Activated T-helper 2 cell treated with anti-CD3 and anti-CD28 coated beads, Interferon-gamma antibody, Interleukin-2, Interleukin-4, amounts not matched to agents 10 μg/mL and 5 μg/mL and 100 μg/mL, durations not matched to agents 14 hours and 24 hours and 36 hours (primary cell): ENCODE measurements around the gene ATAD2B. TPM values are rescaled to one million over a fixed set of nuclear protein-coding genes. Genes with fewer than 3 reads are reported as not detected.
"Not testable (repeated sequence)": the region's sequence is repeated elsewhere in the genome, so short reads cannot be mapped to it uniquely, and the experiment has no call there.

Source experiments
- DNase-seq: peaks from one replicate; pipeline ENCODE4 v3.0.0; 2021; ENCODE audit warnings: low spot score
- H3K27ac Mint-ChIP-seq: one replicate; pipeline ENCODE4 v1.8.0; 2021; ENCODE audit warnings: mixed read lengths
- H3K27me3 Mint-ChIP-seq: one replicate; pipeline ENCODE4 v1.8.0; 2021; ENCODE audit warnings: low read depth, mixed read lengths
- H3K36me3 Mint-ChIP-seq: one replicate; pipeline ENCODE4 v1.8.0; 2021; ENCODE audit warnings: low read depth, mixed read lengths
- H3K4me1 Mint-ChIP-seq: one replicate; pipeline ENCODE4 v1.8.0; 2021; ENCODE audit warnings: low read depth, mixed read lengths
- H3K4me3 Mint-ChIP-seq: one replicate; pipeline ENCODE4 v1.8.0; 2021; ENCODE audit warnings: low read depth, mild to moderate bottlenecking, moderate library complexity, mixed read lengths
- H3K9me3 Mint-ChIP-seq: one replicate; pipeline ENCODE4 v1.8.0; 2021; ENCODE audit warnings: mixed read lengths
- intact Hi-C: fragments of 100-400 bp; cut with micrococcal nuclease; formaldehyde crosslinking; loops from one replicate; pipeline ENCODE4 v1.15.1; 2023
- total RNA-seq: library from RNA; stranded (reverse); gene quantifications from 2 replicates; pipeline ENCODE4 v1.2.3, GENCODE V29; 2022

ATAD2B gene
- total RNA-seq, 1 donor from 2014 or later = 24.8 TPM

DNA sequence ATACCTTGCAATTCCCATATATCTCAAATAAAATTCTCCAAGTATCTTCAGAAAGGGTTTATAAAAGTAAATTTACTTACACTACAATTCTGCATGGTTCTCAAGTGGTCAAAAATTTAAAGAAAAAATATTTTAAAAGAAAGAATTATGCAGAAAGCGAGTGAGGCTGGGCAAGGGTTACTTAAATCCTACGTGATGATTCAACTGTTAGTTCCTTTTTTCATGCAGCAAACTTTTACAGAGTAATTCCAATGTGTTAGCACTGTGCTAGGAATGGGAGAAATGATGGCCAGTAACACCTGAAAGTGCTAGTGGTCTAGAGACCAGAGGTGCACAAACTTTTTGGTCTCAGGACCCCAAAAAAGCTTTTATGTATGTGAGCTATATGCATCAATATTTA, 133.4 kb downstream of the ATAD2B start:
- Mint-ChIP-seq H3K4me1 (peaks cover 7% of the 10 kb centered on the region), H3K9me3 (no peaks in the 10 kb centered on the region), H3K4me3 (no peak overlapping the region), H3K27me3 (no peaks in the 10 kb centered on the region), H3K36me3 (peaks cover 7% of the 10 kb centered on the region), H3K27ac (no peak overlapping the region)
- DNase-seq = no peak
- intact Hi-C loops = no loop called here

- H3K36me3 Mint-ChIP-seq = peaks cover 20% of the 10 kb centered on the region
- H3K27ac Mint-ChIP-seq = no peak overlapping the region
- H3K27me3 Mint-ChIP-seq = no peaks in the 10 kb centered on the region
- intact Hi-C loops = no loop called here
- DNase-seq = no peak
- H3K4me3 Mint-ChIP-seq = no peak overlapping the region
- no peaks in the 10 kb centered on the region for H3K9me3 Mint-ChIP-seq
- H3K4me1 Mint-ChIP-seq = peaks cover 19% of the 10 kb centered on the region
Measured at GRCh38 chr2:23791030-23791429, 135.9 kb downstream of the ATAD2B start.

GRCh38 chr2:23789012-23789411, 137.9 kb downstream of the ATAD2B start:
- intact Hi-C loops = no loop called here
- DNase-seq = no peak
- Mint-ChIP-seq H3K9me3 (no peaks in the 10 kb centered on the region), H3K36me3 (peaks cover 30% of the 10 kb centered on the region), H3K27ac (no peak overlapping the region), H3K27me3 (no peaks in the 10 kb centered on the region), H3K4me1 (peaks cover 19% of the 10 kb centered on the region), H3K4me3 (no peak overlapping the region)

- Mint-ChIP-seq H3K4me1 (peaks cover 19% of the 10 kb centered on the region), H3K27me3 (no peaks in the 10 kb centered on the region), H3K27ac (no peak overlapping the region), H3K9me3 (no peaks in the 10 kb centered on the region), H3K4me3 (no peak overlapping the region), H3K36me3 (peaks cover 27% of the 10 kb centered on the region)
- intact Hi-C loops = no loop called here
- DNase-seq = no peak
Measured at GRCh38 chr2:23788100-23788499, 138.8 kb downstream of the ATAD2B start.

GRCh38 chr2:23784971-23785370, 142.0 kb downstream of the ATAD2B start:
- intact Hi-C loops = no loop called here

DNA sequence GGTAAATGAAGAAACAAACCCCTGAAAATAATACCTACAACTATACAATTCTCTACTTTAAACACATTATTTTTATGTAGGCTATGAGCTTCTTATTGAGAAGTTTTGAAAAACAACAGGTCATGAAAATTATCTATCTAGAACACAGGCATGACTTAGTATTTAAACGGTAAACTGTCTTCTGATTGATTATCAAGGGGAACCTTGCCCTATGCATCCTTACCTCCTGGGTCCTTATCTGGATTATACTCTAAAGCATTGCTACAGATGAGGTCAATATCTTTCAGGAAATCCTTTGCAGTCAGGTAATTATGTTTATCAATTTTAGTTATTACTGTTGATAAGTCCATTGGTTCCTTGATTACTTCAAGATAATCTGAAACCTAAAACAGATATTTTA, 144.3 kb downstream of the ATAD2B start:
- H3K4me1 Mint-ChIP-seq = peaks cover 4% of the 10 kb centered on the region

More at GRCh38 chr2:23784971-23785370, 142.0 kb downstream of the ATAD2B start:
- Mint-ChIP-seq H3K36me3 (peaks cover 28% of the 10 kb centered on the region), H3K9me3 (no peaks in the 10 kb centered on the region), H3K4me1 (peaks cover 19% of the 10 kb centered on the region), H3K4me3 (no peak overlapping the region), H3K27ac (no peak overlapping the region), H3K27me3 (no peaks in the 10 kb centered on the region)
- no peak for DNase-seq

GRCh38 chr2:23782126-23782525, 144.8 kb downstream of the ATAD2B start:
- DNase-seq = no peak
- no peak overlapping the region for H3K4me3 Mint-ChIP-seq
- H3K9me3 Mint-ChIP-seq = no peaks in the 10 kb centered on the region
- intact Hi-C loops = no loop called here
- H3K27ac Mint-ChIP-seq = no peak overlapping the region
- peaks cover 1% of the 10 kb centered on the region for H3K4me1 Mint-ChIP-seq
- no peaks in the 10 kb centered on the region for H3K27me3 Mint-ChIP-seq
- H3K36me3 Mint-ChIP-seq = peaks cover 21% of the 10 kb centered on the region

More for the DNA sequence above, 144.3 kb downstream of the ATAD2B start:
- Mint-ChIP-seq H3K27ac (no peak overlapping the region), H3K27me3 (no peaks in the 10 kb centered on the region), H3K4me3 (no peak overlapping the region), H3K9me3 (no peaks in the 10 kb centered on the region), H3K36me3 (peaks cover 24% of the 10 kb centered on the region)
- no peak for DNase-seq
- intact Hi-C loops = no loop called here

- intact Hi-C loops, H3K27me3 Mint-ChIP-seq, H3K27ac Mint-ChIP-seq, DNase-seq, H3K4me3 Mint-ChIP-seq, H3K9me3 Mint-ChIP-seq, H3K4me1 Mint-ChIP-seq: not testable (repeated sequence)
- H3K36me3 Mint-ChIP-seq = peaks cover 26% of the 10 kb centered on the region
Measured at GRCh38 chr2:23780465-23780864, 146.5 kb downstream of the ATAD2B start.

DNA sequence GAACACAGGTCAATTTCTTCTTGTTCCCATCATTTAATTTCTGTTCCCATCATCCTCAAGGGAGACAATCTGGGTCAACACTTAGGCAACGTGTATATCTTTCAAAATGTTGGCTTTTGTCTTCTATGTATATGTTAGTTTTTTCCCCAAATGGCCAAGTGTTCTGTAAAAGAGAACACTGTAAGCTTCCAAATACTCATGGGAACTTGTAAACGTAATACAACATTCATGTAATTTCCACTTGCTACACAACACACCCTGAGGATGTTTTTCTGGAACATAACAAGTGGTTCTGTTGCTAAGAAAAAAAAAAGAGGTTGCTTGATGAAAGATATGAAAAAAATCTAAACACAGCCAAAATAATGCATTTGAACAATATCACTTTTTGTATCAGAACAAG, 149.1 kb downstream of the ATAD2B start:
- no peak for DNase-seq
- intact Hi-C loops = no loop called here
- no peak overlapping the region for H3K4me3 Mint-ChIP-seq
- no peaks in the 10 kb centered on the region for H3K4me1 Mint-ChIP-seq
- peaks cover 27% of the 10 kb centered on the region for H3K36me3 Mint-ChIP-seq
- H3K27me3 Mint-ChIP-seq = no peaks in the 10 kb centered on the region
- no peak overlapping the region for H3K27ac Mint-ChIP-seq
- H3K9me3 Mint-ChIP-seq = no peaks in the 10 kb centered on the region

DNA sequence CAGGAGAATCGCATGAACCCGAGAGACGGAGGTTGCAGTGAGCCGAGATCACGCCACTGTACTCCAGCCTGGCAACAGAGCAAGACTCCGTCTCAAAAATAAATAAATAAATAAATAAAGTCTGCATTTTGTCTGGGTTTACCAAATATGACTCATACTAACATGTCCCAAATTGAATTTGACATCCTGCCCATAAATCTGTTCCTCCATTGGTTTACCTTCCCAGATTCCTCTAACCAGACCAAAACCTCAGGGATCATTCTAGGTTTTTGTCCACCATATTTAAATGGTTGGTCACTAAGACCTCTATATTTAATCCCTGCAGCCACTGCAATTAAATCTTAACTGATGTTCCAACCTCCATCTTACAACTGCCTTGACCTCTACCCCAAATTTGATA, 150.9 kb downstream of the ATAD2B start:
- H3K9me3 Mint-ChIP-seq = peaks cover 8% of the 10 kb centered on the region
- peaks cover 41% of the 10 kb centered on the region for H3K36me3 Mint-ChIP-seq
- H3K27ac Mint-ChIP-seq = no peak overlapping the region
- intact Hi-C loops = no loop called here
- DNase-seq = no peak
- H3K27me3 Mint-ChIP-seq = no peaks in the 10 kb centered on the region
- H3K4me3 Mint-ChIP-seq = no peak overlapping the region
- no peaks in the 10 kb centered on the region for H3K4me1 Mint-ChIP-seq

- Mint-ChIP-seq H3K36me3 (peaks cover 47% of the 10 kb centered on the region), H3K4me3 (no peak overlapping the region), H3K27me3 (no peaks in the 10 kb centered on the region), H3K9me3 (peaks cover 10% of the 10 kb centered on the region), H3K27ac (no peak overlapping the region), H3K4me1 (no peaks in the 10 kb centered on the region)
- no peak for DNase-seq
- intact Hi-C loops = no loop called here
Measured at GRCh38 chr2:23772684-23773083, 154.2 kb downstream of the ATAD2B start.

DNA sequence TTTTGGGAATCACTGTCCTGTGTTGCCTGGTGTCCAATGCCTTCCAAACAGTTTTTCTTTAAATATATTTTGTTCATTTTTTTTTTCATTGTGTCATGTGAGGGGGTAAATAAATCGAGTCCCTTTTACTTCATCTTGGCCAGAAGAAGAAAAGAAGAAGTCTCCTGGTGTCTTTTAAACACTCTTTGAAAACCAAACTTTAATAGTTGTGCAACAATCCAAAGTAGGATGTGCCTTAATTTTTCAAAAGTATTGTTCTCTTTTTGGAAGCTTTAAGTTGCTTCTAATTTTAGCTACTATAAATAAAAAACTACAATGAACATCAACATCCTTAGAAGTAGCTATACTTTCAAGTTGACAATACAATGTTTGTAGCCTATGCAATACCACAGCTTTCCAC, 154.9 kb downstream of the ATAD2B start:
- Mint-ChIP-seq H3K36me3 (peaks cover 50% of the 10 kb centered on the region), H3K4me3 (no peak overlapping the region), H3K4me1 (peaks cover 1% of the 10 kb centered on the region), H3K9me3 (peaks cover 10% of the 10 kb centered on the region), H3K27ac (no peak overlapping the region), H3K27me3 (no peaks in the 10 kb centered on the region)
- intact Hi-C loops = no loop called here
- DNase-seq = no peak

- Mint-ChIP-seq H3K4me3 (no peak overlapping the region), H3K9me3 (peaks cover 10% of the 10 kb centered on the region), H3K27me3 (no peaks in the 10 kb centered on the region), H3K4me1 (peaks cover 1% of the 10 kb centered on the region), H3K27ac (no peak overlapping the region), H3K36me3 (peaks cover 43% of the 10 kb centered on the region)
- intact Hi-C loops = no loop called here
- no peak for DNase-seq
Measured at GRCh38 chr2:23769364-23769763, 157.6 kb downstream of the ATAD2B start.
